Astrocyte of the cerebellum (primary cell): ENCODE measurements around the gene RILPL2.
A peak's percentile ranks its signal among the peaks of the same experiment; 100 is the strongest.
"Not testable (repeated sequence)": the region's sequence is repeated elsewhere in the genome, so short reads cannot be mapped to it uniquely, and the experiment has no call there.

Experiments
- DNase-seq: peaks from one replicate; pipeline ENCODE4 v3.0.0-alpha.2; 2011; ENCODE audit warnings: low read depth
- H3K4me3 ChIP-seq: 2 replicates; pipeline ENCODE4 v1.5.1; 2011; ENCODE audit warnings: mild to moderate bottlenecking, low read depth, low read length, moderate library complexity
- in situ Hi-C: cut with HindIII; loops from 2 replicates; pipeline ENCODE4 v1.10.0; 2017; ENCODE audit warnings: low sequenced_read_pairs
- TF ChIP-seq, protein P1 (sequence below): IDR thresholded peaks from 2 replicates; pipeline ENCODE4 v1.5.1; 2012; ENCODE audit warnings: low read length, low read depth, moderate library complexity, mild to moderate bottlenecking; ENCODE audit errors: missing control alignments

The RILPL2 gene

DNA sequence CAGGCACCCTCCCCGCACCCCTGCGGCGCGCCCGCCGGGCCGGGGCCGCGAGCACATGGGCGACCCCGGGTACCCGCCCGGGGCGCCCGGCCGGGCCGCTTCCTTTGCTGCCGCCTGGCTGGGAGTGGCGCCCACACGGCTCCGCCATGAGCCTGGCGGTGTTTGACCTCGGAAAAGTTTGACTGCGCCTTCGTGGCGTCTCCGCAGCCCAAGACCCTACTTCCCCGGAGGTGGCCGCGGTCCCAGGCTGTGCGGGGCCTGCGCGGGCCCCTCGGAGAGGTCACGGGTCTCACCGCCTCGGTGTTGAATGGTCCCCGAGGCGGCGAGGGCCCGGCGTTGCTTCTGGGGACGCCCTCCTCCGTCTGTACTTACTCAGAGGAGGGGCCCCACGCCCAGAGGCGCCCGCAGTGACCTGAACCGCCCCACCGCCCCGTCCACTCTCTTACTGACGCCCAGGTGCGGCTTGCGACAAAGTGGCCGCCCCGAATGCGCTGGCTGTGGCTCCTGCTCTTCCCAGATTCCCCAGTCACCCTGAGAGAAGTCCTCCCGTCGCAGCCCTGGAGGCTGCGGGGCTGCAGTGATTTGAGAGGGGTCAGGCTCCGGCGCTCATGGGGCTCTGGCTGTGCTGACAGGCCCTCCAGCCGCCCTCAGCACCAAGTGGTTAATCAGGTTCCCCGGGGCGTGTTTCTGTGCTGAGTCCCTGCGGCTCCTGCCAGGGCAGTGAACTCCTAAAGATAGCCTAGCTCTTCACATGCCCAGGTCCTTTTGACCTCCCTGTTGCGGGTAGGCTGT, 46.7 kb downstream of the RILPL2 start:
- TF ChIP-seq, protein P1, sequence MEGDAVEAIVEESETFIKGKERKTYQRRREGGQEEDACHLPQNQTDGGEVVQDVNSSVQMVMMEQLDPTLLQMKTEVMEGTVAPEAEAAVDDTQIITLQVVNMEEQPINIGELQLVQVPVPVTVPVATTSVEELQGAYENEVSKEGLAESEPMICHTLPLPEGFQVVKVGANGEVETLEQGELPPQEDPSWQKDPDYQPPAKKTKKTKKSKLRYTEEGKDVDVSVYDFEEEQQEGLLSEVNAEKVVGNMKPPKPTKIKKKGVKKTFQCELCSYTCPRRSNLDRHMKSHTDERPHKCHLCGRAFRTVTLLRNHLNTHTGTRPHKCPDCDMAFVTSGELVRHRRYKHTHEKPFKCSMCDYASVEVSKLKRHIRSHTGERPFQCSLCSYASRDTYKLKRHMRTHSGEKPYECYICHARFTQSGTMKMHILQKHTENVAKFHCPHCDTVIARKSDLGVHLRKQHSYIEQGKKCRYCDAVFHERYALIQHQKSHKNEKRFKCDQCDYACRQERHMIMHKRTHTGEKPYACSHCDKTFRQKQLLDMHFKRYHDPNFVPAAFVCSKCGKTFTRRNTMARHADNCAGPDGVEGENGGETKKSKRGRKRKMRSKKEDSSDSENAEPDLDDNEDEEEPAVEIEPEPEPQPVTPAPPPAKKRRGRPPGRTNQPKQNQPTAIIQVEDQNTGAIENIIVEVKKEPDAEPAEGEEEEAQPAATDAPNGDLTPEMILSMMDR, result no peak
- in situ Hi-C loops, result no loop called here
- H3K4me3 ChIP-seq, result peak overlapping the region; percentile 62
- DNase-seq, result no peak

DNA sequence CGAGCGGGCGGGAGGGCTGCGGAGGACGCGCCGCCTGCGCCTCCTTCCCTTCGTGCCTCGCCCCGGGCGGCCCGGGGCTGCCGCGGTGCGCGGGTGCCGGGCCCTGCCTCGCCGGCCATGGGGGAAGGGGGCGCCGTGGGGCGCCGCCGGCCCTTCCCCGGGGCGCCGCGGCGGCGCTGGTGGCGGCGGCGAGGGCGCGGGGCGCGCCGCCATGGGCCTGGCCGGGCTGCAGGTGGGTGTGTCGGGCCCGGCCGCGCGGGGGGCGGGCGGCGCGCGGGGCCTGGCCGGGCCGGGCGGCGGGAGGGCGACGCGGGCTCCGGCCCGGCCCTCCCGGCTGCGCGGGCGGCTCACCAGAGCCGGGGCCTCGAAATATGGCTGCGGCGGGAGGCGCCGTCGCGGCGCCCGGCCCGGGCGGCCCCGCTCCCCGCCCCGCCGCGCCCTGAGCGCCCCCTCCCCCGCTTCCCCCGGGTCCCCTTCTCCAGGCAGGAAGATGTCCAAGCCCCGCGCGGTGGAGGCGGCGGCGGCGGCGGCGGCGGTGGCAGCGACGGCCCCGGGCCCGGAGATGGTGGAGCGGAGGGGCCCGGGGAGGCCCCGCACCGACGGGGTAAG, 47.4 kb downstream of the RILPL2 start:
- in situ Hi-C loops, result no loop called here
- TF ChIP-seq, protein P1, result no peak
- no peak for DNase-seq
- peak overlapping the region; percentile 65 for H3K4me3 ChIP-seq

GRCh38 chr12:123388177-123388950, 48.1 kb downstream of the RILPL2 start:
- TF ChIP-seq, protein P1, result no peak
- H3K4me3 ChIP-seq, result peak overlapping the region; percentile 65
- in situ Hi-C loops, result no loop called here
- no peak for DNase-seq

DNA sequence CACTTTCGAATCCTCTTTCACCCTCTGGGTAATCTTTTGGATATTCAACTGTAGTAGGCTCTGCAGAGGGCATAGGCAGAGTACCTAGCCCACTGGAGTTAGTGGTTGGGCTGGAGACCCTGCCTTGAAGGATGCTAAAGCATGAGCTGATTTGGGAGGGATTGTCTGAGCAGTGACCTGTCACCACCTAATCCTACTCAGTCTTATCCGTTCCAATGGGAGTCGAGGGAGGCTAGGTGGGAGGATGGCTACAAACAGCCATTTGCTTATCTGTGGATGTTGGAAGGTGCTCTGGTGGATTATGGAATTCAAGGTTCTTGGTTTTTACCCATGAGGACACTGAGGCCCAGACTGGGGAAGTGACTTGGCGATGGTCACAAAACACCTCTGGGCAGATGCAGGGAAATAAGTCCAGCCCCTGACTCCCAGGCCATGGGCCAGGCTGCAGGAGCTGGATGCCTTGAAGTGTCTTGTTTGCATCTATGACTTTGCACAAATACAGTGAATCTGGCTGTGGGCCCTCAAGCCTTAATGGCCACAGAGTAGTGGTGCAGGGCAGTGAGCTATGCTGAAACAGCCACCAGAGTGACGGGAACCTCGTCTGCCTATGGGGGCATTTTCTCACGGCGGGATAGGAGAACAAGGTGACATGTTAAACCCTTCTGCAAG, 48.8 kb downstream of the RILPL2 start:
- DNase-seq, result no peak
- in situ Hi-C loops, result no loop called here
- TF ChIP-seq, protein P1, result no peak
- H3K4me3 ChIP-seq, result peak overlapping the region; percentile 65

DNA sequence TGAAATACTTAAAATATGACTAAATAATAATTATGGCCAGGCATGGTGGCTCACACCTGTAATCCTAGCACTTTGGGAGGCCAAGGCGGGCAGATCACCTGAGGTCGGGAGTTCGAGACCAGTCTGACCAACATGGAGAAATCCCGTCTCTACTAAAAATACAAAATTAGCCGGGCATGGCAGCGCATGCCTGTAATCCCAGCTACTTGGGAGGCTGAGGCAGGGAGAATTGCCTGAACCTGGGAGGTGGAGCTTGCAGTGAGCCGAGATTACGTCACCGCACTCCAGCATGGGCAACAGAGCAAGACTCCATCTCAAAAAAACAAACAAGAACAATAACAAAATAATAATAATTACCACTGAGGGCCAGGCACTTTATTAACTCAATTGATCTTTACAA, 50.9 kb downstream of the RILPL2 start:
- in situ Hi-C loops, H3K4me3 ChIP-seq, DNase-seq: not testable (repeated sequence)

- TF ChIP-seq, protein P1, result no peak
- DNase-seq, result no peak
- in situ Hi-C loops, result no loop called here
- peak overlapping the region; percentile 77 for H3K4me3 ChIP-seq
These were observed 51.5 kb downstream of the RILPL2 start for GRCh38 chr12:123384994-123385376.
